HCT116 (cell line): ENCODE measurements around the gene AQP7. TPM values are rescaled to one million over a fixed set of nuclear protein-coding genes. Genes with fewer than 3 reads are reported as not detected.

Experiments
- ATAC-seq: fragments of 200-7000 bp; cut with Tn5 transposase; 2 replicates; pipeline ENCODE4 v1.9.1; 2020; ENCODE audit warnings: mild to moderate bottlenecking, moderate library complexity
- BruUV-seq: library from RNA; stranded (reverse); fragments of 400-500 nt; replicated peaks from 2 replicates; lab custom pipeline; 2021; lab: Mats Ljungman, UMichigan
- CTCF ChIA-PET: fragments of 300-600 bp; sonication (Branson Sonifier 250); formaldehyde crosslinking; loops from one replicate; lab custom pipeline; 2021; ENCODE audit warnings: antibody characterized with exemption; lab: Charles Lee
- POLR2A ChIA-PET: fragments of 300-600, 350-600 bp; sonication (Branson Sonifier 250); formaldehyde crosslinking; loops from one replicate; lab custom pipeline; 2021; ENCODE audit warnings: antibody characterized with exemption; lab: Charles Lee
- RAD21 ChIA-PET, 2 experiments: fragments of 300-600 bp; sonication (Branson Sonifier 250); formaldehyde crosslinking; loops; one replicate each; lab custom pipeline; 2023; ENCODE audit warnings: low total read pairs in 2 of 2; ENCODE audit not compliant: uncharacterized antibody in 2 of 2, unreplicated experiment in 2 of 2, low non-redundant PET in 1 of 2; lab: Charles Lee
- DNase-seq: peaks from one replicate; pipeline ENCODE4 v3.0.0-alpha.2; 2010; ENCODE audit warnings: low read depth, low spot score
- H2AFZ ChIP-seq: fragments of 200-600 bp; shearing (Covaris generic), sonication (generic); 2 replicates; pipeline ENCODE4 v1.6.1; 2017; ENCODE audit warnings: low read depth, mixed run types, mixed read lengths, antibody characterized with exemption, low read length; ENCODE audit not compliant: poor library complexity, severe bottlenecking
- H3K27ac ChIP-seq: 2 replicates; pipeline ENCODE4 v1.5.1; 2012; ENCODE audit warnings: low read depth, low read length
- H3K27me3 ChIP-seq: fragments of 200-600 bp; sonication (generic); 2 replicates; pipeline ENCODE4 v1.6.1; 2016; ENCODE audit warnings: mixed run types, low read length, mixed read lengths; ENCODE audit not compliant: insufficient read depth
- H3K36me3 ChIP-seq, 2 experiments: fragments of 200-500 bp in 1 of 2; fragments of 200-600 bp in 1 of 2; sonication (Bioruptor generic) in 1 of 2; sonication (generic) in 1 of 2; 2 replicates each; pipeline versions ENCODE4 v1.5.1 to v1.6.1; 2014 to 2016; ENCODE audit warnings: low read length in 2 of 2, inconsistent platforms in 1 of 2, mixed read lengths in 1 of 2, mixed run types in 1 of 2; ENCODE audit not compliant: insufficient read depth in 2 of 2, control insufficient read depth in 1 of 2
- H3K4me1 ChIP-seq, 2 experiments: fragments of 200-600 bp in 1 of 2; sonication (generic) in 1 of 2; 2 replicates each; pipeline versions ENCODE4 v1.5.1 to v1.6.1; 2012 to 2017; ENCODE audit warnings: low read length in 2 of 2, inconsistent platforms in 1 of 2, mild to moderate bottlenecking in 1 of 2, mixed read lengths in 1 of 2, mixed run types in 1 of 2, moderate library complexity in 1 of 2; ENCODE audit not compliant: insufficient read depth in 2 of 2, control insufficient read depth in 1 of 2
- H3K4me2 ChIP-seq: fragments of 200-600 bp; sonication (generic); 2 replicates; pipeline ENCODE4 v1.6.1; 2017; ENCODE audit warnings: mixed run types, low read length, mixed read lengths
- H3K4me3 ChIP-seq, 2 experiments: fragments of 200-600 bp in 1 of 2; sonication (generic) in 1 of 2; replicated peaks in 1 of 2; 2 replicates each; pipeline ENCODE4 v1.5.1; 2011 to 2016; ENCODE audit warnings: low read length in 2 of 2, control low read depth in 1 of 2, low read depth in 1 of 2, mild to moderate bottlenecking in 1 of 2, mixed read lengths in 1 of 2, mixed run types in 1 of 2
- H3K79me2 ChIP-seq: fragments of 200-600 bp; sonication (generic); 2 replicates; pipeline ENCODE4 v1.6.1; 2017; ENCODE audit warnings: mild to moderate bottlenecking, mixed run types, low read length, moderate library complexity, mixed read lengths; ENCODE audit not compliant: insufficient read depth
- H3K9ac ChIP-seq: fragments of 200-600 bp; sonication (generic); 2 replicates; pipeline ENCODE4 v1.6.1; 2016; ENCODE audit warnings: low read length, mixed read lengths
- H3K9me2 ChIP-seq: fragments of 200-600 bp; sonication (generic), shearing (Covaris generic); 2 replicates; pipeline ENCODE4 v1.6.1; 2017; ENCODE audit warnings: mixed run types, mild to moderate bottlenecking, moderate library complexity; ENCODE audit not compliant: insufficient read depth
- H3K9me3 ChIP-seq, 2 experiments: fragments of 200-500 bp in 1 of 2; fragments of 200-600 bp in 1 of 2; sonication (Bioruptor generic) in 1 of 2; sonication (generic) in 1 of 2; 2 replicates each; pipeline ENCODE4 v1.6.1; 2014 to 2017; ENCODE audit warnings: low read length in 2 of 2, mixed read lengths in 2 of 2, inconsistent platforms in 1 of 2, low read depth in 1 of 2, mild to moderate bottlenecking in 1 of 2, mixed run types in 1 of 2, moderate library complexity in 1 of 2; ENCODE audit not compliant: control insufficient read depth in 1 of 2, insufficient read depth in 1 of 2
- H4K20me1 ChIP-seq: fragments of 200-600 bp; sonication (generic), shearing (Covaris generic); 2 replicates; pipeline ENCODE4 v1.6.1; 2017; ENCODE audit warnings: mixed run types, mild to moderate bottlenecking, moderate library complexity; ENCODE audit not compliant: insufficient read depth
- CEBPB ChIP-seq: IDR thresholded peaks from 2 replicates; pipeline ENCODE4 v1.6.1; 2012; ENCODE audit warnings: low read depth
- EGR1 ChIP-seq: IDR thresholded peaks from 2 replicates; pipeline ENCODE4 v1.6.1; 2012; ENCODE audit warnings: low read depth
- ELF1 ChIP-seq: IDR thresholded peaks from 2 replicates; pipeline ENCODE4 v1.6.1; 2012; ENCODE audit warnings: low read depth, borderline replicate concordance
- EZH2 ChIP-seq: fragments of 200-600 bp; sonication (generic); IDR thresholded peaks from 2 replicates; pipeline ENCODE4 v1.6.1; 2017; ENCODE audit warnings: antibody characterized with exemption, mixed run types
- EZH2phosphoT487 ChIP-seq: fragments of 200-600 bp; IDR thresholded peaks from 2 replicates; pipeline ENCODE4 v1.6.1; 2018; ENCODE audit warnings: antibody characterized with exemption, borderline replicate concordance
- FOSL1 ChIP-seq: IDR thresholded peaks from 2 replicates; pipeline ENCODE4 v1.6.1; 2012; ENCODE audit warnings: low read depth
- JUND ChIP-seq: IDR thresholded peaks from 2 replicates; pipeline ENCODE4 v1.6.1; 2012
- SIN3A ChIP-seq: IDR thresholded peaks from 2 replicates; pipeline ENCODE4 v1.6.1; 2012; ENCODE audit warnings: low read depth
- SP1 ChIP-seq: IDR thresholded peaks from 2 replicates; pipeline ENCODE4 v1.6.1; 2012; ENCODE audit warnings: low read depth
- TCF7L2 ChIP-seq: IDR thresholded peaks from 2 replicates; pipeline ENCODE4 v1.7.0; 2011; ENCODE audit warnings: borderline replicate concordance, inconsistent platforms; ENCODE audit not compliant: insufficient read depth, insufficient read length; ENCODE audit errors: extremely low read depth
- ZNF274 ChIP-seq: fragments of 200-500 bp; sonication (Bioruptor generic); IDR thresholded peaks from 2 replicates; pipeline ENCODE4 v1.6.1; 2014; ENCODE audit warnings: mild to moderate bottlenecking, low read depth, low read length, inconsistent platforms
- intact Hi-C: fragments of 100-400 bp; cut with micrococcal nuclease; formaldehyde crosslinking; loops from 2 replicates; pipeline ENCODE4 v1.10.0; 2022
- total RNA-seq: library from RNA; stranded (reverse); gene quantifications from one replicate; pipeline ENCODE4 v1.2.1, GENCODE V29; 2021; ENCODE audit not compliant: unreplicated experiment
- TF ChIP-seq, protein P1 (sequence below), 3 experiments: fragments of 200-600 bp in 1 of 3; sonication (generic) in 1 of 3; IDR thresholded peaks in 2 of 3; conservative IDR thresholded peaks in 1 of 3; 2 replicates each; pipeline ENCODE4 v1.5.1; 2012 to 2017; ENCODE audit warnings: low read depth in 2 of 3, low read length in 2 of 3, antibody characterized with exemption in 1 of 3, borderline replicate concordance in 1 of 3, control low read depth in 1 of 3, mild to moderate bottlenecking in 1 of 3, mixed read lengths in 1 of 3, mixed run types in 1 of 3, moderate library complexity in 1 of 3; ENCODE audit not compliant: insufficient read depth in 1 of 3
- TF ChIP-seq, protein P2 (sequence below): IDR thresholded peaks from 2 replicates; pipeline ENCODE4 v1.6.1; 2012
- TF ChIP-seq, protein P3 (sequence below): IDR thresholded peaks from 2 replicates; pipeline ENCODE4 v1.6.1; 2011; ENCODE audit warnings: mild to moderate bottlenecking, low read length, moderate library complexity; ENCODE audit not compliant: insufficient replicate concordance; ENCODE audit errors: extremely low read depth

AQP7 gene
- total RNA-seq, 1 experiment from 2014 or later = 0.96 TPM

DNA sequence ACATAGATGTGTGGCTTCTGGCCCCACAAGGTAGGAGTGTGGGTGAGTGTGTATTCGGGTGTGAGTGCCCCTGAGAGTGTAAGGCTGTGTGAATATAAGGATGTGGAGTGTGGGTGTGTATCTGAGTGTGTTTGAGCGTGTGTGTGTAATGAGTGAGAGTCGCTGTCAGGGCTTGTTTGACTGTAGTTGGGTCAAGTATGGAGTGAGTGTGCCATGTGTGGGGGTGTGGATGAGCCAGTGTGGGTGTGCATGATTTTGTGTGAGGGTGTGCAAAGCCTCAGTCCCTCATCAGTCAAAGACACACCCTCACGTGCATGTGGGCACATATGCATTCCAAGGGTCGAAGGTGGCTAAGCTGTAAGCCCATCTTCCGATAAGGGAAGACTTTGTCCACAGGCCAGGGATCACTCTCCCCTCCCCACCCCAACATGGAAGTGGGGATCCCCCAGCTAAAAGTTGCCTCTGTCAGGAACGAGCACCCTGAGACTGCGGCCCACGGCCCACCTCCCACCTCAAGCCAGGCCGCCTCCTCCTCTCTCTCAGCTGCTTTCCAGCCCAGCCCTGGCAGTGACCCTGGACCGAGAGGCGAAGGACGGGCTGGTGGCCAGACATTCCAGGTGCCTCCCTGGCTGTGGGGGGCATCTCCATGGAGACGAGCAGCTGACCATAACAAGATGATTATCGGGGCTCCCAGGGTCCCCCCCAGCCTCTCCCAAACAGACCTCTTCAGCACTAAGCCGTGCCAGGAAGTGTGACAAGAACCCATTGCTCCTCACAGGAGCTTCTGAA lies 32.1 kb upstream of the AQP7 start:
- POLR2A ChIA-PET = no interaction called here
- TF ChIP-seq, protein P1, sequence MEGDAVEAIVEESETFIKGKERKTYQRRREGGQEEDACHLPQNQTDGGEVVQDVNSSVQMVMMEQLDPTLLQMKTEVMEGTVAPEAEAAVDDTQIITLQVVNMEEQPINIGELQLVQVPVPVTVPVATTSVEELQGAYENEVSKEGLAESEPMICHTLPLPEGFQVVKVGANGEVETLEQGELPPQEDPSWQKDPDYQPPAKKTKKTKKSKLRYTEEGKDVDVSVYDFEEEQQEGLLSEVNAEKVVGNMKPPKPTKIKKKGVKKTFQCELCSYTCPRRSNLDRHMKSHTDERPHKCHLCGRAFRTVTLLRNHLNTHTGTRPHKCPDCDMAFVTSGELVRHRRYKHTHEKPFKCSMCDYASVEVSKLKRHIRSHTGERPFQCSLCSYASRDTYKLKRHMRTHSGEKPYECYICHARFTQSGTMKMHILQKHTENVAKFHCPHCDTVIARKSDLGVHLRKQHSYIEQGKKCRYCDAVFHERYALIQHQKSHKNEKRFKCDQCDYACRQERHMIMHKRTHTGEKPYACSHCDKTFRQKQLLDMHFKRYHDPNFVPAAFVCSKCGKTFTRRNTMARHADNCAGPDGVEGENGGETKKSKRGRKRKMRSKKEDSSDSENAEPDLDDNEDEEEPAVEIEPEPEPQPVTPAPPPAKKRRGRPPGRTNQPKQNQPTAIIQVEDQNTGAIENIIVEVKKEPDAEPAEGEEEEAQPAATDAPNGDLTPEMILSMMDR (IDR thresholded peaks at IDR 0.05 in 2 of 3, conservative IDR thresholded peaks at IDR 0.05 in 1 of 3; ENCODE audit: borderline replicate concordance in 1 of 3, insufficient read depth in 1 of 3, low read depth in 2 of 3, low read length in 2 of 3) = no peak
- no peak for TF ChIP-seq FOSL1
- no peak for TF ChIP-seq EZH2phosphoT487
- no peak for TF ChIP-seq TCF7L2
- TF ChIP-seq, protein P2, sequence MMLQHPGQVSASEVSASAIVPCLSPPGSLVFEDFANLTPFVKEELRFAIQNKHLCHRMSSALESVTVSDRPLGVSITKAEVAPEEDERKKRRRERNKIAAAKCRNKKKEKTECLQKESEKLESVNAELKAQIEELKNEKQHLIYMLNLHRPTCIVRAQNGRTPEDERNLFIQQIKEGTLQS = no peak
- TF ChIP-seq JUND = no peak
- no peak for TF ChIP-seq ELF1
- no peak for TF ChIP-seq CEBPB
- no peak for TF ChIP-seq SP1
- TF ChIP-seq EZH2 = no peak
- TF ChIP-seq, protein P3, sequence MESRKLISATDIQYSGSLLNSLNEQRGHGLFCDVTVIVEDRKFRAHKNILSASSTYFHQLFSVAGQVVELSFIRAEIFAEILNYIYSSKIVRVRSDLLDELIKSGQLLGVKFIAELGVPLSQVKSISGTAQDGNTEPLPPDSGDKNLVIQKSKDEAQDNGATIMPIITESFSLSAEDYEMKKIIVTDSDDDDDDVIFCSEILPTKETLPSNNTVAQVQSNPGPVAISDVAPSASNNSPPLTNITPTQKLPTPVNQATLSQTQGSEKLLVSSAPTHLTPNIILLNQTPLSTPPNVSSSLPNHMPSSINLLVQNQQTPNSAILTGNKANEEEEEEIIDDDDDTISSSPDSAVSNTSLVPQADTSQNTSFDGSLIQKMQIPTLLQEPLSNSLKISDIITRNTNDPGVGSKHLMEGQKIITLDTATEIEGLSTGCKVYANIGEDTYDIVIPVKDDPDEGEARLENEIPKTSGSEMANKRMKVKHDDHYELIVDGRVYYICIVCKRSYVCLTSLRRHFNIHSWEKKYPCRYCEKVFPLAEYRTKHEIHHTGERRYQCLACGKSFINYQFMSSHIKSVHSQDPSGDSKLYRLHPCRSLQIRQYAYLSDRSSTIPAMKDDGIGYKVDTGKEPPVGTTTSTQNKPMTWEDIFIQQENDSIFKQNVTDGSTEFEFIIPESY = no peak
- TF ChIP-seq ZNF274 = no peak
- TF ChIP-seq EGR1 = no peak
- no peak for TF ChIP-seq SIN3A
- no peaks in the 10 kb centered on the region for H4K20me1 ChIP-seq
- intact Hi-C loops = no loop called here
- no peaks in the 10 kb centered on the region for H3K27me3 ChIP-seq
- DNase-seq (no peak), ATAC-seq (no peak)
- H3K9ac ChIP-seq = no peak overlapping the region
- CTCF ChIA-PET = interaction anchor here (2.7 to 4.6 kb wide), 2 partner anchors 18 to 19 kb away, joined by 12 to 22 read pairs; no protein-coding TSS in a partner anchor
- RAD21 ChIA-PET = no interaction called here
- H3K9me3 ChIP-seq = no peaks in the 10 kb centered on the region
- no TSS peak for BruUV-seq
- H3K4me1 ChIP-seq = peaks cover 7 to 24% of the 10 kb centered on the region in 2 experiments
- H2AFZ ChIP-seq = no peak overlapping the region
- no peaks in the 10 kb centered on the region for H3K36me3 ChIP-seq
- H3K4me3 ChIP-seq = no peak overlapping the region
- no peaks in the 10 kb centered on the region for H3K79me2 ChIP-seq
- no peaks in the 10 kb centered on the region for H3K9me2 ChIP-seq
- no peak overlapping the region for H3K27ac ChIP-seq
- H3K4me2 ChIP-seq = no peak overlapping the region
